Measurements from ENCODE around the gene GTF3A.

The GTF3A gene

DNA sequence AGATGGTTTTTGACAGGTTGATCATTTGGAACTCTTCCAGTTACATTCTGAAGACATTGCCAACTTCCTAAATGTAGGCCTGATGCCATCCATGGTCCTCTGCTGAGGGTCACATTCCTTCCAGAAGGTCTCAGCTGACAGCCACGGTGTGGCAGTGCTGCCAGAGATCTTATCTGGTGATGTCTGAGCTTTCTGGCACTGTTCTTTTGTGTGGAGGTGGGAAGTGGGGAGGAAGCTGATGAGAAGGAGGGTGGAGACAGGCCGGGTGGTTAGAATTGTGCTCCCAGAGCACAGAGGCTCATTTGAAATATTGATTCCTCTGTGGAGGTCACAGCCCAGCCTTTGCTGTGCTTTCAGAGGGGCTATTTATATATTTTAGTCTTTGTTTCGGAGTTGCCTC, 42.1 kb downstream of the GTF3A start:
- no peaks in the 10 kb centered on the region for H3K4me1 ChIP-seq (ENCODE audit: control insufficient read depth, insufficient read depth, low read length)
- 77 to 79% methylated on average over 3 of the region's 3 CpGs for WGBS, 2 experiments
- H3K9me3 ChIP-seq (ENCODE audit: control insufficient read depth, low read length): no peaks in the 10 kb centered on the region
- H3K27ac ChIP-seq (ENCODE audit: insufficient read depth, low read depth, low read length, poor library complexity, severe bottlenecking): no peak overlapping the region
- H3K4me3 ChIP-seq (ENCODE audit: insufficient read depth, low read depth, low read length): no peak overlapping the region
- H3K36me3 ChIP-seq (ENCODE audit: control insufficient read depth, insufficient read depth, low read length): no peaks in the 10 kb centered on the region
- no peaks in the 10 kb centered on the region for H3K27me3 ChIP-seq (ENCODE audit: control insufficient read depth, insufficient read depth, low read length, poor library complexity, severe bottlenecking)

DNA sequence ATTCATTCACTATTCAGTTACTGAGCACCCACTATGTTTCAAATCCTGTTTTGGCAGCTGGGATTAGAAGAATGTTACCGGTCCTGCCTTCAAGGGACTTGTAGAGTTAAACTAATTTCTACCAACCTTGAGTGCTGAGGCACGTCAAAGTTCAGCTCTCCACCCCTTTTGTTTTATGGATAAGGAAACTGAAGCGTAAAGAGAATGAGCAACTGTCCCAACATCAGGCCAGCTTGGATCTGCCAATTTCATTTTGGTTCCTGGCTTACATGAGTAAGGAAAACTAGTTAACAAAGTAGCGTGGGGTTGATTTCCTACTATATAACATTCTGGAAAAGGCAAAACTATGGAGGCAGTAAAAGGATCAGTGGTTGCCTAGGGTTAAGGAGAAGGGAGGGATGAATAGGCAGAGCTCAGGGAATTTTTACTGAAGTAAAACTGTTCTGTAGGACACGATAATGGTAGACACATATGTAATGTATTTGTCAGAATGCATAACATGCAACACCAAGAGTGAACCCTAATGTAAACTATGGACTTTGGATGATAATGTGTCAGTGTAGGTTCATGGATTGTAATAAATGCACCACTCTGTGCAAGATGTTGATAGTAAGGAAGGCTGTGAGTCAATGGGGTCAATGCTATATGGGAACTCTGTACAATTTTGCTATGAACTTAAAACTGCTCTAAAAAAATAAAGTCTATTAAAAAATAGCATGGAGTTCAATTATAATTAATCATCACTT, 45.8 kb downstream of the GTF3A start:
- no peak overlapping the region for H3K27ac ChIP-seq (ENCODE audit: insufficient read depth, low read depth, low read length, poor library complexity, severe bottlenecking)
- no peaks in the 10 kb centered on the region for H3K36me3 ChIP-seq (ENCODE audit: control insufficient read depth, insufficient read depth, low read length)
- H3K9me3 ChIP-seq (ENCODE audit: control insufficient read depth, low read length): no peaks in the 10 kb centered on the region
- H3K4me3 ChIP-seq (ENCODE audit: insufficient read depth, low read depth, low read length): no peak overlapping the region
- H3K4me1 ChIP-seq (ENCODE audit: control insufficient read depth, insufficient read depth, low read length): no peaks in the 10 kb centered on the region
- H3K27me3 ChIP-seq (ENCODE audit: control insufficient read depth, insufficient read depth, low read length, poor library complexity, severe bottlenecking): no peaks in the 10 kb centered on the region
- WGBS, 2 experiments: 94% methylated on average over 5 of the region's 5 CpGs

DNA sequence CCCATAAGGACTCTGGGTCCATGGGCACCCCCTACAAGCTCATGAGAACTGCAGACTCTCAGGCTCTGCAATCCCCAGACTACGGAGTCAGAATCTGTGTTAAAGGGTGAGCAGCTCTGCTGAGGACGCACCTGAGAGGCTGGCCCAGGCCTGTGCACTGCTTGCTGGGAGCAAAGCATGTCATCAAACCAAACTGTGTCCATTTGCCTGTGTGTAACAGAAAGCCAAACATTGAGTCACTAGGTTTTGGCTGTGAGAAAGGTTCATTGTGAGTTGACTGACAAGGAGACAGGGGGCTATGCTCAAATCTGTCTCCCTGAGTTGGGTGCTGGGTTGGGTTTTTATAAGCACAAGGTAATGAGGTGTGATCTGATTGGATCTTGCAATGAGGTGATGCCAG, 48.0 kb downstream of the GTF3A start:
- H3K27me3 ChIP-seq (ENCODE audit: control insufficient read depth, insufficient read depth, low read length, poor library complexity, severe bottlenecking): no peaks in the 10 kb centered on the region
- no peaks in the 10 kb centered on the region for H3K36me3 ChIP-seq (ENCODE audit: control insufficient read depth, insufficient read depth, low read length)
- no peak overlapping the region for H3K4me3 ChIP-seq (ENCODE audit: insufficient read depth, low read depth, low read length)
- H3K9me3 ChIP-seq (ENCODE audit: control insufficient read depth, low read length): no peaks in the 10 kb centered on the region
- H3K4me1 ChIP-seq (ENCODE audit: control insufficient read depth, insufficient read depth, low read length): no peaks in the 10 kb centered on the region
- 90 to 92% methylated on average over 2 of the region's 2 CpGs for WGBS, 2 experiments
- H3K27ac ChIP-seq (ENCODE audit: insufficient read depth, low read depth, low read length, poor library complexity, severe bottlenecking): no peak overlapping the region

DNA sequence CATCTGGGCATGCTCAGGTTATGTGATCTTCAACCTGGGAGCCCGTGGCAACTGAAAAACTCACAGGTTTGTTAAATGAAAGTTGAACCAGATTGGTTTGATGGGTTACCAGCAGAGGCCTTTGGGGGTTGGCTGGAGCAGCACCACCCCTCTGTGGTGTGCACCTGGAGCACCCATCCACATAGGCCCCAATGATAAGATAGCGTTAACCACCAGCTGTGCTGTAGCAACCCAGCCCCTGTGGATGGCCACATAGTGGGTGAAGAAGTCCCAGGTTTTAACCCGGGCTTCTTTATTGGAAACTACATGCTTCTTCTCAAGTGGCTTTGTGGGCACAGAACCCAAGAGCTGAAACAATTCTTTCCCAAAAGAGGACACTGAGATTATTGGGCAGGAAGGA, 48.5 kb downstream of the GTF3A start:
- WGBS, 2 experiments: 93 to 97% methylated on average over 3 of the region's 3 CpGs
- Histone ChIP-seq H3K4me1 (ENCODE audit: control insufficient read depth, insufficient read depth, low read length) (no peaks in the 10 kb centered on the region), H3K27me3 (ENCODE audit: control insufficient read depth, insufficient read depth, low read length, poor library complexity, severe bottlenecking) (no peaks in the 10 kb centered on the region), H3K4me3 (ENCODE audit: insufficient read depth, low read depth, low read length) (no peak overlapping the region), H3K27ac (ENCODE audit: insufficient read depth, low read depth, low read length, poor library complexity, severe bottlenecking) (no peak overlapping the region), H3K9me3 (ENCODE audit: control insufficient read depth, low read length) (no peaks in the 10 kb centered on the region), H3K36me3 (ENCODE audit: control insufficient read depth, insufficient read depth, low read length) (no peaks in the 10 kb centered on the region)

DNA sequence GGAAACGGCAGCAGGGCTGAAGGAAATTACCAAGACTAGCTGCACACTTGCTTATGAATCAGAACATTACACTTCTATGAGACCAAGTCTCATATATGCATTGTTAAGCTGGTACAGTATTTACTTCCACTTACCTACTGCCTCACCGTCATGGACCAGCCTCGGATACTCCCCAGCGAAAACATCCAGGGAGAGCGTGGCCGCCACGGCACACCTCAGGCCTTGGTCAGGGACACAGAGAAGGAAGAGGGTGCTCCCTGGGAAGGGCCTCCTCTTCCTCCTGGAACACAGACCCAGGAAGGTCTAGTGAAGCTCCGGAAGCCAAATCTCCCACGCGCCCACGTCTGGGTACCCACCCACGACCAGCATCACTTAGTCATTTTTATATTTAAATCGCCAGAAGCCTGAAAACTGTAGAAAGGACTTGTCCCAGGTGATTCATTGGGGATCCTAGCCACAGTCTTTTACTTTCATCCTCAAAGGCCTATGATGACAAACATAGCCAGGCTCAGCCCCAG, 50.4 kb downstream of the GTF3A start:
- 93 to 96% methylated on average over 13 of the region's 13 CpGs for WGBS, 2 experiments
- no peak overlapping the region for H3K4me3 ChIP-seq (ENCODE audit: insufficient read depth, low read depth, low read length)
- no peaks in the 10 kb centered on the region for H3K9me3 ChIP-seq (ENCODE audit: control insufficient read depth, low read length)
- no peaks in the 10 kb centered on the region for H3K4me1 ChIP-seq (ENCODE audit: control insufficient read depth, insufficient read depth, low read length)
- no peaks in the 10 kb centered on the region for H3K27me3 ChIP-seq (ENCODE audit: control insufficient read depth, insufficient read depth, low read length, poor library complexity, severe bottlenecking)
- no peak overlapping the region for H3K27ac ChIP-seq (ENCODE audit: insufficient read depth, low read depth, low read length, poor library complexity, severe bottlenecking)
- no peaks in the 10 kb centered on the region for H3K36me3 ChIP-seq (ENCODE audit: control insufficient read depth, insufficient read depth, low read length)

DNA sequence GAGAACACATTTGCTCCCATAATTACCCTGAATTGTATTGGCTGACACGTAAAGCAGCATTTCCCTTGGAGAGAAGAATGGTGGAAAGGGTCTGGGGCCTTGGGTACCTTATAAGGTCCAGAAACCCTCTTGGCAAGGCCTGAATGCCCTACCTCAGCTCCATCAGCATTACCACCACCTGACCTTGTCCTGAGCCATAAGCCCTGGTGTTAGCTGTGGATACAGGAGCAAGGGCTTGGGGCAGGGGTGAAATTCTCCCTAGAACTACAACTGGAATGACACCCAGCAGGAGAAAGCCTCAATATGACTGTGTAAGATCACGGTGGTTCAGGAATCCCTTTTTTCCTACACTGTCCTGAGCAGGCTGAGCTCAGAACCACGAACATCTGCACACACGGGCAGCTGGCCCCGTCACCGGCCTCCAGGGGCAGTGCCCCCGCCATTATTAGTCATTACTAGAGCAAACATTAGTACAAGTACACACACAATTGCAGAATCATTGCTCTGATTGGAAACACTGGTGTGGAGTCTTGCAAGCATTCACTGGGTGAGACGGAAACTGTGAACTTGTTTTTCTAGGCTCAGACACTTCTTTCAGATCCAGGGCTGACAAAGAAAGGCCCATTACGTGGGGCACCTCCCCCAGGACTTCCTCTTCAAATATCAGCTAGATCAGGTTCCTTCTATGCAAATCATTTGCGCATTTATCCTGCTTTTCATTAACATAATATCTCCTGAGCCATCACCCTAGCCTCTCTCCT, 52.7 kb downstream of the GTF3A start:
- Histone ChIP-seq H3K4me3 (ENCODE audit: insufficient read depth, low read depth, low read length) (no peak overlapping the region), H3K27ac (ENCODE audit: insufficient read depth, low read depth, low read length, poor library complexity, severe bottlenecking) (no peak overlapping the region), H3K4me1 (ENCODE audit: control insufficient read depth, insufficient read depth, low read length) (no peaks in the 10 kb centered on the region), H3K36me3 (ENCODE audit: control insufficient read depth, insufficient read depth, low read length) (no peaks in the 10 kb centered on the region), H3K27me3 (ENCODE audit: control insufficient read depth, insufficient read depth, low read length, poor library complexity, severe bottlenecking) (peaks cover 3% of the 10 kb centered on the region), H3K9me3 (ENCODE audit: control insufficient read depth, low read length) (no peaks in the 10 kb centered on the region)
- 76% methylated on average over 9 to 10 of the region's 10 CpGs for WGBS, 2 experiments

DNA sequence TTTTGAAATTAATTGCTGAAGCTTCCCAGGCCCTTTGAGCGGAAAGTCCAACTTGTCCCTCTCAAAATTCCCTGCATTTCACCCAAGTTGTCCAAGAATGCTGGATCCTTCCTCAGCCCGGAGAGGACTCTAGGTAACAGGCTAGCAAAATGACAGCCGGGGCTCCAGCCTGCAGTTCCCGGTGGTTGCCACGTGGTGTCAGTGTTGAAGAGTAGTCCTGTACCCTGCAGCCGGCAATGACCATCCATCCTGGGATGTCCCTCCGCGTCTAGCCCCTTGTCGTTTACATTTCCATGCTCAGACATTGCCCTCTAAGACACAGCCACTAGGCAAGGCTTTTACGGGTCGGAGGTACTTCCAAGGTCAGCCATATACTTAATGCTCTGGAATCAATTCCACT, 57.3 kb downstream of the GTF3A start:
- peaks cover 8% of the 10 kb centered on the region for H3K27me3 ChIP-seq (ENCODE audit: control insufficient read depth, insufficient read depth, low read length, poor library complexity, severe bottlenecking)
- no peak overlapping the region for H3K4me3 ChIP-seq (ENCODE audit: insufficient read depth, low read depth, low read length)
- no peak overlapping the region for H3K27ac ChIP-seq (ENCODE audit: insufficient read depth, low read depth, low read length, poor library complexity, severe bottlenecking)
- no peaks in the 10 kb centered on the region for H3K36me3 ChIP-seq (ENCODE audit: control insufficient read depth, insufficient read depth, low read length)
- H3K4me1 ChIP-seq (ENCODE audit: control insufficient read depth, insufficient read depth, low read length): no peaks in the 10 kb centered on the region
- WGBS, 2 experiments: 11 to 13% methylated on average over 11 of the region's 11 CpGs
- H3K9me3 ChIP-seq (ENCODE audit: control insufficient read depth, low read length): no peaks in the 10 kb centered on the region

DNA sequence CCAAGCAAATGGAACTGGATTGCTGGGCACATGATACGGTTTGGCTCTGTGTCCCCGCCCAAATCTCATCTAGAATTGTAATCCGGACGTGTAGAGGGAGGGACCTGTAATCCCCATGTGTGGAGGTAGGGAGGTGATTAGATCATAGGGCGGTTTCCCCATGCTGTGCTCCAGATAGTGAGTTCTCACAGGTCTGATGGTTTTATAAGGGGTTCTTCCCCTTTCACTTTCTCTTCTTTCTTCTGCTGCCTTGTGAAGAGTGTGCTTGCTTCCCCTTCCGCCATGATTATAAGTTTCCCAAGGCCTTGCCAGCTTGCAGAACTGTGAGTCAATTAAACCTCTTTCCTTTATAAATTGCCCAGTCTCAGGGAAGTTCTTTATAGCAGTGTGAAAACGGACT, 58.6 kb downstream of the GTF3A start:
- H3K27ac ChIP-seq (ENCODE audit: insufficient read depth, low read depth, low read length, poor library complexity, severe bottlenecking): no peak overlapping the region
- H3K36me3 ChIP-seq (ENCODE audit: control insufficient read depth, insufficient read depth, low read length): no peaks in the 10 kb centered on the region
- no peak overlapping the region for H3K4me3 ChIP-seq (ENCODE audit: insufficient read depth, low read depth, low read length)
- H3K9me3 ChIP-seq (ENCODE audit: control insufficient read depth, low read length): no peaks in the 10 kb centered on the region
- H3K4me1 ChIP-seq (ENCODE audit: control insufficient read depth, insufficient read depth, low read length): no peaks in the 10 kb centered on the region
- H3K27me3 ChIP-seq (ENCODE audit: control insufficient read depth, insufficient read depth, low read length, poor library complexity, severe bottlenecking): peaks cover 8% of the 10 kb centered on the region
- 92 to 93% methylated on average over 6 to 7 of the region's 7 CpGs for WGBS, 2 experiments

DNA sequence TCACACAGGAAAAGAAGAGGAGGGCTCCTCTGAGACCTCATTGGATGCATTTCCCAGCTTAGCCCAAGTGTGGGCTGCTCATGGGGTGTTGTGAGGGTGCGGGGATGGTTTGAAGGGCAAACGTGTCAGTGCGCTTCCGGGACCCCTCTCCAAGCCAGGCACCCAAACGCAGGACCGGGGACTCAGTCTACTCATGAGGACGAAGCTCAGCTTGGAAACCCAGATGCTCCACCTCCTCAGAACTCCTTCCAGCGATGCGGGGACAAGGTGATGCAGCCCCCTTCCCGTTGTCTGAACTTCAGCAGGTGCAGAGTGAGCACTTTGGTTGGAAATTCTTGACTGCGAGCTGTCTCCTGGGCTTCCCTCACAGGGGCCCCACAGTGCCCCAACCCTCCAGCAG, 59.0 kb downstream of the GTF3A start:
- WGBS, 2 experiments: 92% methylated on average over 11 of the region's 11 CpGs
- Histone ChIP-seq H3K27ac (ENCODE audit: insufficient read depth, low read depth, low read length, poor library complexity, severe bottlenecking) (no peak overlapping the region), H3K27me3 (ENCODE audit: control insufficient read depth, insufficient read depth, low read length, poor library complexity, severe bottlenecking) (peaks cover 8% of the 10 kb centered on the region), H3K4me3 (ENCODE audit: insufficient read depth, low read depth, low read length) (no peak overlapping the region), H3K9me3 (ENCODE audit: control insufficient read depth, low read length) (no peaks in the 10 kb centered on the region), H3K36me3 (ENCODE audit: control insufficient read depth, insufficient read depth, low read length) (no peaks in the 10 kb centered on the region), H3K4me1 (ENCODE audit: control insufficient read depth, insufficient read depth, low read length) (no peaks in the 10 kb centered on the region)
